GM21717 (cell line): ENCODE results near the gene PCDHA1.

Source experiments
- ATAC-seq: cut with Tn5 transposase; IDR thresholded peaks from one replicate; pipeline ENCODE4 v1.9.1; 2021; ENCODE audit warnings: mild to moderate bottlenecking, moderate library complexity; ENCODE audit not compliant: unreplicated experiment

The PCDHA1 gene

GRCh38 chr5:140986117-140986521, 200.2 kb downstream of the PCDHA1 start:
- no peak for ATAC-seq

- no peak for ATAC-seq
These were observed 202.2 kb downstream of the PCDHA1 start for GRCh38 chr5:140988100-140988499.

GRCh38 chr5:140988608-140989007, 202.7 kb downstream of the PCDHA1 start:
- no peak for ATAC-seq

- ATAC-seq = no peak
These were observed 203.5 kb downstream of the PCDHA1 start for GRCh38 chr5:140989254-140990020.

- no peak for ATAC-seq
These were observed 206.9 kb downstream of the PCDHA1 start for GRCh38 chr5:140992828-140993227.

GRCh38 chr5:140996060-140996459, 210.1 kb downstream of the PCDHA1 start:
- no peak for ATAC-seq

- ATAC-seq = no peak
These were observed 213.0 kb downstream of the PCDHA1 start for GRCh38 chr5:140998921-140999410.

GRCh38 chr5:141001446-141001843, 215.5 kb downstream of the PCDHA1 start:
- ATAC-seq = no peak

GRCh38 chr5:141001844-141002604, 216.1 kb downstream of the PCDHA1 start:
- no peak for ATAC-seq

- no peak for ATAC-seq
These were observed 216.6 kb downstream of the PCDHA1 start for GRCh38 chr5:141002605-141002965.

- ATAC-seq = no peak
These were observed 217.1 kb downstream of the PCDHA1 start for GRCh38 chr5:141003031-141003430.

- ATAC-seq = no peak
These were observed 218.1 kb downstream of the PCDHA1 start for GRCh38 chr5:141003791-141004611.

- no peak for ATAC-seq
These were observed 221.9 kb downstream of the PCDHA1 start for GRCh38 chr5:141007791-141008190.

- ATAC-seq = no peak
These were observed 224.3 kb downstream of the PCDHA1 start for GRCh38 chr5:141010047-141010793.

- ATAC-seq = no peak
These were observed 232.0 kb downstream of the PCDHA1 start for GRCh38 chr5:141017943-141018342.

- no peak for ATAC-seq
These were observed 236.4 kb downstream of the PCDHA1 start for GRCh38 chr5:141022384-141022783.

- no peak for ATAC-seq
These were observed 245.1 kb downstream of the PCDHA1 start for GRCh38 chr5:141031006-141031405.

- ATAC-seq = no peak
These were observed 246.7 kb downstream of the PCDHA1 start for GRCh38 chr5:141032626-141033025.

GRCh38 chr5:141039061-141039460, 253.1 kb downstream of the PCDHA1 start:
- no peak for ATAC-seq

GRCh38 chr5:141039517-141039916, 253.6 kb downstream of the PCDHA1 start:
- ATAC-seq = no peak
